SK-N-SH treated with all-trans-retinoic acid at 6 μM for 48 hours (cell line): Measurements from ENCODE around the gene IGFN1.
A peak's percentile ranks its signal among the peaks of the same experiment; 100 is the strongest.

ENCODE experiments used
- ATAC-seq: fragments of 200-7000 bp; cut with Tn5 transposase; 3 replicates; pipeline ENCODE4 v1.9.1; 2020; ENCODE audit warnings: mild to moderate bottlenecking, moderate library complexity
- ARNTL ChIP-seq: fragments of 450-650 bp; formaldehyde crosslinking; IDR thresholded peaks from 2 replicates; pipeline ENCODE4 v1.5.0; 2020; ENCODE audit warnings: low read depth, mild to moderate bottlenecking, moderate library complexity, borderline replicate concordance
- BACH2 ChIP-seq: fragments of 250-450 bp; sonication (Bioruptor Pico); IDR thresholded peaks from 2 replicates; pipeline ENCODE4 v1.9.0; 2021; ENCODE audit warnings: mild to moderate bottlenecking, borderline replicate concordance
- CREB5 ChIP-seq: fragments of 250-450 bp; sonication (Bioruptor Pico); IDR thresholded peaks from 2 replicates; pipeline ENCODE4 v1.5.1; 2020; ENCODE audit warnings: low read depth, mild to moderate bottlenecking, moderate library complexity
- CSDC2 ChIP-seq: fragments of 250-450 bp; sonication (Bioruptor Pico); IDR thresholded peaks from 2 replicates; pipeline ENCODE4 v1.5.0; 2020; ENCODE audit warnings: mild to moderate bottlenecking, moderate library complexity
- CSRNP3 ChIP-seq: fragments of 250-450 bp; sonication (Bioruptor Pico); IDR thresholded peaks from 2 replicates; pipeline ENCODE4 v1.5.1; 2021; ENCODE audit warnings: mild to moderate bottlenecking, moderate library complexity
- ESRRG ChIP-seq: fragments of 250-450 bp; sonication (Bioruptor Pico); IDR thresholded peaks from 2 replicates; pipeline ENCODE4 v1.6.1; 2021; ENCODE audit warnings: mild to moderate bottlenecking
- ISL1 ChIP-seq: fragments of 250-450 bp; sonication (Bioruptor Pico); IDR thresholded peaks from 2 replicates; pipeline ENCODE4 v2.1.2; 2022; ENCODE audit warnings: mild to moderate bottlenecking, moderate library complexity
- OSR1 ChIP-seq: fragments of 250-450 bp; sonication (Bioruptor Pico); IDR thresholded peaks from 2 replicates; pipeline ENCODE4 v1.8.0; 2022; ENCODE audit warnings: moderate library complexity, mild to moderate bottlenecking, inconsistent platforms
- PATZ1 ChIP-seq: fragments of 250-450 bp; sonication (Bioruptor Pico); IDR thresholded peaks from 2 replicates; pipeline ENCODE4 v1.8.0; 2020; ENCODE audit warnings: mild to moderate bottlenecking, moderate library complexity, borderline replicate concordance
- POU6F1 ChIP-seq: fragments of 250-450 bp; sonication (Bioruptor Pico); IDR thresholded peaks from 2 replicates; pipeline ENCODE4 v1.8.0; 2021; ENCODE audit warnings: low read depth, mild to moderate bottlenecking, moderate library complexity, borderline replicate concordance
- RARB ChIP-seq: fragments of 250-450 bp; sonication (Bioruptor Pico); IDR thresholded peaks from 2 replicates; pipeline ENCODE4 v1.8.0; 2021; ENCODE audit warnings: mild to moderate bottlenecking, moderate library complexity
- SNAI2 ChIP-seq: fragments of 250-450 bp; sonication (Bioruptor Pico); IDR thresholded peaks from 2 replicates; pipeline ENCODE4 v1.5.0; 2020; ENCODE audit warnings: mild to moderate bottlenecking, moderate library complexity
- TCF4 ChIP-seq: fragments of 250-450 bp; sonication (Bioruptor Pico); IDR thresholded peaks from 2 replicates; pipeline ENCODE4 v1.8.0; 2021; ENCODE audit warnings: mild to moderate bottlenecking, moderate library complexity, borderline replicate concordance
- TSHZ2 ChIP-seq: fragments of 250-450 bp; sonication (Bioruptor Pico); IDR thresholded peaks from 2 replicates; pipeline ENCODE4 v1.5.0; 2020; ENCODE audit warnings: mild to moderate bottlenecking, moderate library complexity
- ZC3H10 ChIP-seq: fragments of 250-450 bp; sonication (Bioruptor Pico); IDR thresholded peaks from 2 replicates; pipeline ENCODE4 v1.5.1; 2021; ENCODE audit warnings: mild to moderate bottlenecking, moderate library complexity
- ZFP3 ChIP-seq: fragments of 250-450 bp; sonication (Bioruptor Pico); IDR thresholded peaks from 2 replicates; pipeline ENCODE4 v1.5.0; 2020; ENCODE audit warnings: mild to moderate bottlenecking, moderate library complexity
- ZFP30 ChIP-seq: fragments of 450-650 bp; formaldehyde crosslinking; IDR thresholded peaks from 2 replicates; pipeline ENCODE4 v1.5.0; 2022; ENCODE audit warnings: mild to moderate bottlenecking, moderate library complexity
- ZNF565 ChIP-seq: fragments of 450-650 bp; formaldehyde crosslinking; conservative IDR thresholded peaks from 2 replicates; pipeline ENCODE4 v1.5.0; 2020; ENCODE audit warnings: low read depth, mild to moderate bottlenecking, moderate library complexity
- ZNF70 ChIP-seq: fragments of 450-650 bp; formaldehyde crosslinking; IDR thresholded peaks from 2 replicates; pipeline ENCODE4 v1.5.0; 2020; ENCODE audit warnings: mild to moderate bottlenecking, moderate library complexity
- ZNF8 ChIP-seq: fragments of 450-650 bp; formaldehyde crosslinking; IDR thresholded peaks from 2 replicates; pipeline ENCODE4 v1.5.0; 2020; ENCODE audit warnings: mild to moderate bottlenecking, moderate library complexity

The IGFN1 gene

GRCh38 chr1:201252944-201253371 lies 62.3 kb downstream of the IGFN1 start (continued):
- TF ChIP-seq CSRNP3 = no peak
- TF ChIP-seq SNAI2 (CRISPR knock-in tag) = no peak
- TF ChIP-seq ARNTL (CRISPR knock-in tag) = no peak
- no peak for TF ChIP-seq CREB5 (CRISPR knock-in tag)
- TF ChIP-seq CSDC2 (CRISPR knock-in tag) = no peak
- TF ChIP-seq ZNF565 (CRISPR knock-in tag) = no peak
- no peak for TF ChIP-seq ZNF8
- no peak for TF ChIP-seq ZNF70 (CRISPR knock-in tag)

GRCh38 chr1:201253411-201253810 lies 62.8 kb downstream of the IGFN1 start:
- peak; percentile 8; the same call in 2 of the 3 replicates for ATAC-seq
- TF ChIP-seq CREB5 (CRISPR knock-in tag) (no peak), ZNF8 (no peak), POU6F1 (no peak), ISL1 (CRISPR knock-in tag) (no peak), OSR1 (CRISPR knock-in tag) (no peak), ZFP3 (no peak), RARB (CRISPR knock-in tag) (no peak), BACH2 (CRISPR knock-in tag) (no peak), PATZ1 (CRISPR knock-in tag) (no peak), ZNF565 (CRISPR knock-in tag) (no peak), SNAI2 (CRISPR knock-in tag) (no peak), TSHZ2 (no peak), ZC3H10 (CRISPR knock-in tag) (no peak), CSDC2 (CRISPR knock-in tag) (no peak), TCF4 (CRISPR knock-in tag) (no peak)

GRCh38 chr1:201253906-201254624 lies 63.4 kb downstream of the IGFN1 start:
- ATAC-seq = peak; percentile 8
- TF ChIP-seq ZFP30 (CRISPR knock-in tag) (no peak), TCF4 (CRISPR knock-in tag) (no peak), TSHZ2 (no peak), CSRNP3 (no peak), ZFP3 (no peak), BACH2 (CRISPR knock-in tag) (no peak), ARNTL (CRISPR knock-in tag) (no peak), ESRRG (no peak)
